ENCODE data around the gene FLOT2. TPM values are rescaled to one million over a fixed set of nuclear protein-coding genes. Genes with fewer than 3 reads are reported as not detected.
"Not testable (repeated sequence)": the region's sequence is repeated elsewhere in the genome, so short reads cannot be mapped to it uniquely, and the experiment has no call there.

The FLOT2 gene, protein sequence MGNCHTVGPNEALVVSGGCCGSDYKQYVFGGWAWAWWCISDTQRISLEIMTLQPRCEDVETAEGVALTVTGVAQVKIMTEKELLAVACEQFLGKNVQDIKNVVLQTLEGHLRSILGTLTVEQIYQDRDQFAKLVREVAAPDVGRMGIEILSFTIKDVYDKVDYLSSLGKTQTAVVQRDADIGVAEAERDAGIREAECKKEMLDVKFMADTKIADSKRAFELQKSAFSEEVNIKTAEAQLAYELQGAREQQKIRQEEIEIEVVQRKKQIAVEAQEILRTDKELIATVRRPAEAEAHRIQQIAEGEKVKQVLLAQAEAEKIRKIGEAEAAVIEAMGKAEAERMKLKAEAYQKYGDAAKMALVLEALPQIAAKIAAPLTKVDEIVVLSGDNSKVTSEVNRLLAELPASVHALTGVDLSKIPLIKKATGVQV
- polyA plus RNA-seq (ENCODE audit: insufficient read length in 4 of 4), result 10 to 100 TPM; 80.8 to 98.4 (median 86.5) TPM

GRCh38 chr17:28896884-28897768 lies at the start of gene FLOT2:
TSS of gene FLOT2 (minus strand) at chr17:28897733. CDS start at chr17:28897574, 159 bp downstream.
- peak in 1 of 4 donors; percentile 32 for DNase-seq (ENCODE audit: low read depth in 4 of 4, low spot score in 3 of 4)

DNA sequence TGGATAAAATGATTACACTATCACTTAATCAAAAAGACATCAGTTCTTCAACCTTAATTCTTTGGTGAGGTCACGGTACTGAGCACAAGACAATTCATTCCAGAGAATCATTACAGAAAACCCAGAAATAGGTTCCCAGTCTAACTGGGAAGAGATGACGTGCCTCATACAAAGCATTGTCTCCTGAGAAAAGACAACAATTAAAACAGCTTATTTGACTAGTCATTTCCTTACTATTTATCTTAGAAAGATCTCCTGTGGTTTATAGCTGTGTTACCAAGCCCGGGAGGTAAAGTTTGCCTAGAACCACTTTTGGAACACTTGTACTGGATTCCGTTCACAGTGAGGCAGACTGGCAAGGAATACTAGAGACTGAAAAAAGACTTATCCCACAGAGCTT lies 48.7 kb upstream of the FLOT2 start:
- no peak for DNase-seq (ENCODE audit: low read depth in 4 of 4, low spot score in 3 of 4)

DNA sequence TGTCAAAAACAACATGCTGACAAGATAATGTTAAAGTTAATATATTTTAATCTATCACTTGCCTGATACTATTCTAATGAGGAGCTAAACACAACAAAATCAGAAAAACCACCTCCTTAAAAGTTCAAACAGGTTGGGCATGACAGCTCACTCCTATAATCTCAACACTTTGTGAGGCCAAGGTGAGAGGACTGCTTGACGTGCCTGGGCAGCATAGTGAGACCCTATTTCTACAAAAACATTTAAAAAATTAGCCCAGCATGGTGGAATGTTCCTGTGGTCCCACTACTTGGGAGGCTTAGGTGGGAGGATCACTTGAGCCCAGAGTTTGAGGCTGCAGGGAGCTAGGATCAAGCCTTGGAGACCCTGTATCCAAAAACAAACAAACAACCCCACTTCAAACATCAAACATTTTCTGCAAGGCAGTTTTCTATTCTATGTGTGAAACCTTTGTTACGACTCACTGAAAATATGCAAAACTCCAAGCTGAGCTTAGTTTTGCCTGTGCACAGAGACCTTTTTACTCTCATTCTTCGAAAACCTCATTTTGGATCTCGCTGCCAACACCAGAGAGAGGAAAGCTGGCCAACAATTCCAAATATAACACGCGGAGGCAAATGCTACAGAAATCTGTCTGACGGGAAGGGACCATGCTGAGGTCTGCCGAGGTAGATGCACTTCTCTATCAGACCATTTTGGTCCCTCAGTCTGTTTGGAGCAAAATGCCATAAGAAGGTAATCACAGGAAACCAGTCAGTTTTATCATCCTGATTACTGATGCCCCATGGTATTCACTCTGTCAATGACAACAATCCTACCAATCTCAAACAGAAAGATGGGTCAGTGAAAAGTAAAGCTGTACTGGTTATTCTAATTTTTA lies 47.6 kb upstream of the FLOT2 start:
- no peak for DNase-seq (ENCODE audit: low read depth in 4 of 4, low spot score in 3 of 4)

DNA sequence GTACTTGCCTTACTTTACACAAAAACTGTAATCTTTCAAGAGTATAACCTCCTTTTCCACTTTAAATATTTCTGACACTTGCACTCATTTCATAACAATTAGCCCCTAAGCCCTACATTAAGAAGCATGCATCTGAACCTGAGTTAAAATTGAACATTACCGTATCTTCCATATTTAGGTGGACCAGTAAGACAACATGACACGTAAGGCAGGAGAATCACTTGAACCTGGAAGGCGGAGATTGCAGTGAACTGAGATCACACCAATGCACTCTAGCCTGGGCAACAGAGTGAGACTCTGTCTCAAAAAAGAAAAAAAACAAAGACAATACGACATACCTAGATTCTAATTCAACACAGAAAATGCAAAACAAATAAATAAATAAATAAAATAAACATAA lies 46.8 kb upstream of the FLOT2 start:
- DNase-seq (ENCODE audit: low read depth in 4 of 4, low spot score in 3 of 4), result no peak

DNA sequence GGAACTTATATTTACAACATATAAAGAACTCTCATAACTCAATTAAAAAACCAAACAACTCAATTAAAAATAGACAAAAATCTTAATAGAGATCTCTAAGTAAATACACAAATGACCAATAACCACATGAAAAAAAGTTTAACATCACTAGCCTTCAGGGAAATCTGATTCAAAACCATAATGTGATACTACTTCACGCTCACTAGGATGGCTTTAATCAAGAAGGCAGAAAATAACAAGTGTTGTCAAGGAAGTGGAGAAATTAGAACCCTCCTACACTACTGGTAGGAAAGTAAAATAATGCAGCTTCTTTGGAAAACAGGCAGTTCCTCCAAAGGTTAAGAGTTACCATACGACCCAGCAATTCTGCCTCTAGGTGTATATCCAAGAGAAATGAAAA lies 45.4 kb upstream of the FLOT2 start:
- no peak for DNase-seq (ENCODE audit: low read depth in 4 of 4, low spot score in 3 of 4)

DNA sequence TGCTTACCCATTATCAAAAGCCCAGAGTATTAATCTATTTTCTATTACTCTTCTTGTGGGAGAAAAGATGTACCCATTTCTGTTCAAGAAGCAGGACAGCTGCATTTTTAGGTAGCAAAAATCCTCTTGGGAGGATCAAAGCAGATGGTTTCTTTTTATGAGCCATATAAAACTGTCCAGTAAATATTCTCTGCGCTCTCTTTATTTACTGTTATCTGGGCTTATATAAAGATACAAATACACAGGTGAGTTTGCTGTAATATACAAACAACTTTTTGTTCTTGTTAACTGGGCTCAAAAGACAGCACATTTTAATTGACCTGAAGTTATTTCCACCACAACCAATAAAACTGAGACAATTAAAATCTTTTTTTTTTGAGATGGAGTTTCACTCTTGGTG lies 43.7 kb upstream of the FLOT2 start:
- DNase-seq (ENCODE audit: low read depth in 4 of 4, low spot score in 3 of 4), result no peak

GRCh38 chr17:28940675-28941074 lies 43.1 kb upstream of the FLOT2 start:
- no peak for DNase-seq (ENCODE audit: low read depth in 4 of 4, low spot score in 3 of 4)

GRCh38 chr17:28940142-28940541 lies 42.6 kb upstream of the FLOT2 start:
- no peak for DNase-seq (ENCODE audit: low read depth in 4 of 4, low spot score in 3 of 4)

DNA sequence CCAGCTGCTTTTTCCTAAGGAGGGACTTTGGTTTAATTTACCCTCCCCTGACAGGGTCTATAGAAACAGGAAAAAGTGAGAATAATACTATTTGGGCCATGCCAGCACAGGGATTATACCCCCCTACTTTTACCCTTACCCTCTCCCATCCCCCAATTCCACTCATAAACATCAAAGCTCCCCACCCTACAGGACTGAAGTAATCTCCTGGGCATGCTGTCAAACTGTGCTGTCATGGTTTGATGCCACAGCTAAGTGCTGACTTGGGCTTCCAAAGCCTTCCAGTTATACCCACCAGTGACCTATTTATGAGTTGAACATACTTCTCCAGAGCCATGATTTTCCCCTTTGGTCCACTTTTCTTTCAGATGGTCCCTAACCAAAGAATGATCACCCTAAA lies 41.0 kb upstream of the FLOT2 start:
- no peak for DNase-seq (ENCODE audit: low read depth in 4 of 4, low spot score in 3 of 4)

- DNase-seq (ENCODE audit: low read depth in 4 of 4, low spot score in 3 of 4), result no peak
Observed at GRCh38 chr17:28937044-28937729, 39.7 kb upstream of the FLOT2 start.

DNA sequence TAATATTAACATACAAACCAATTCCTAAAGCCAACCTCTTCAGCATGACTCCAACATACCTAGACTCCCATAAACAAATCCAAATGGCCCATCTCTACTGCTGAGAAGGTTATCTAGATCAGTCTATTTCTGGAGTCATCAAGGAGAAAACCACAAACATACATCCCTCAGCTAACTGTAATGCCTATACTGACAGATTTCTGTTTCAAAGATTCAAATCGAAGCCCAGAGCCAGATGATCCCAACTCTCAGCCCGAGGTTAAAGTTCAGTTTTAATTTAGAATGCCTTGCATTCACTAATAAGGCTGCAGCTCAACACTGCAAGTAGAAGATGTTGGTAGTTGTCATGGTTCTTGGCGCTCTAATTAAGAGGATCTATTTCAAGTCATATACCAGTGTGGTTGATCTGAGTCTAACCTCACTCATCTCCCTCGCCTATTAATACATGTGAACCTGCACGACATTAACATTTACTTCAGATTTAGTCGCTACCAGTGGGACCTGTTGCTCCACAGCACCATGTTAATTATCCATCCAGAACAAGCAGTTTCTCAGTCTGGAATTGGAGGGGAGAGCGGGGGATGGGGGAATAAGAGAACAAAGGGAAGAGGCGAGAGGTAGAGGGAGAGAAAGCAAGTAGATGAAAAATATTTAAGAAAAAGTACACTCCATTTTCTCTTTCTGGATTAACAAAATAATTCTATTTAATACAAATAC lies 38.4 kb upstream of the FLOT2 start:
- no peak for DNase-seq (ENCODE audit: low read depth in 4 of 4, low spot score in 3 of 4)

- DNase-seq (ENCODE audit: low read depth in 4 of 4, low spot score in 3 of 4), result not testable (repeated sequence)
Observed at GRCh38 chr17:28934508-28934907, 37.0 kb upstream of the FLOT2 start.

- DNase-seq (ENCODE audit: low read depth in 4 of 4, low spot score in 3 of 4), result no peak
Observed at GRCh38 chr17:28929787-28930186, 32.3 kb upstream of the FLOT2 start.

DNA sequence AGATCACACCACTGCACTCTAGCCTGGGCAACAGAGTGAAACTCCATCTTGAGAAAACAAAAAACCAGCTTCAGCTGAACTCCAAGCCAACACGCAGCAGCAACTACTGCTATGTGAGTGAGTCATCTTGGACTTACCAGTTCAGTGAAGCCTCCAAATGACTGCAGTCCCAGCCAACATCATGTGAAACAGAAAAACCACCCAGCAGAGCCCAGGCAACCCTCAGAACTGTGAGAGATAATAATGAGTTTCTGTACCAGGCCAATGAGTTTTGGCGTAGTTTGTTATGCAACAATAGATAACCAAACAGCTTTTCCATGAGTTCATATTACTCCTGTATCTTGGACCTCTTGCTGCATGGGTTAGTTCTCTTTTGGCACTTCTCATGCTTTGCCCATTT lies 30.5 kb upstream of the FLOT2 start:
- no peak for DNase-seq (ENCODE audit: low read depth in 4 of 4, low spot score in 3 of 4)

GRCh38 chr17:28926786-28927185 lies 29.3 kb upstream of the FLOT2 start:
- DNase-seq (ENCODE audit: low read depth in 4 of 4, low spot score in 3 of 4), result no peak

DNA sequence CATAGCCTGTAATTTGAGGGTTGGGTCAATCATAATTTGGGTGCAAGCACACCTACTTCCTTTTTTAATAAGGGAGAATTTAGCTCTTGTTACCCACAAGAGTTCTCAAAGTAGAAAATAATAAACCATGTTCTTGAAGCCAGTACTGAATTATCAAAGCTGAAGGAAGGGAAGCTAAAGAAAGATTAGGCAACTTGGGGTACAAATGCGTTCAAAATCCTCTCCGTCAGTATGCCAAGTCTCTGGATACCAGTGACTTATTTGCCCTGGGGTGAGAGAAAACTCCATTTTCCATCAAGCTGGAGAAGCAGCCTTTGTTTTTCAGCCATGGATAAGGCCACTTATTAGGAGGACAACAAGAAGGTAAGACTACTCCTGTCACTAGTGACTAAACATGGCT lies 28.8 kb upstream of the FLOT2 start:
- DNase-seq (ENCODE audit: low read depth in 4 of 4, low spot score in 3 of 4), result no peak

DNA sequence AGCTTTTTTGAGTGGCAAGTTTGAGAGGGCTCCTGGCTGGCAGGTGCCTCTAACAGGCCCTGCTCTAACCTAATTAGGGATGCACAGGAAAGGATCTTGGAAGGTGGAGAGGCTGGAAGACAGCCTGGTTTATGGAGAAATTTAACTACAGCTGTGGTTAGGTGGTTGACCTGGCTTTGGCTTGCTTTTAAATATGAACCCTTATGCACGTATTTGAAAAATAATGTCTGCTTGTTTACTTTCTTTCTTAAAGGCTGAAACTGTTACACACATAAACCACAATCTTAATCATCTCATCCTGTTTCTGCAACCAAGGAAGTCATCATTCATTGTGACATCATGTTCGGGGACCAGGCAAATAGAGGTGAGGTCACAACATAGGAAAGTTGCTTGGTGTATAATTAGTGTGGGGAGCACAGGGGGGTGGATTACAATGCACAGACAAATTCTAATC lies 28.4 kb upstream of the FLOT2 start:
- DNase-seq (ENCODE audit: low read depth in 4 of 4, low spot score in 3 of 4), result no peak

DNA sequence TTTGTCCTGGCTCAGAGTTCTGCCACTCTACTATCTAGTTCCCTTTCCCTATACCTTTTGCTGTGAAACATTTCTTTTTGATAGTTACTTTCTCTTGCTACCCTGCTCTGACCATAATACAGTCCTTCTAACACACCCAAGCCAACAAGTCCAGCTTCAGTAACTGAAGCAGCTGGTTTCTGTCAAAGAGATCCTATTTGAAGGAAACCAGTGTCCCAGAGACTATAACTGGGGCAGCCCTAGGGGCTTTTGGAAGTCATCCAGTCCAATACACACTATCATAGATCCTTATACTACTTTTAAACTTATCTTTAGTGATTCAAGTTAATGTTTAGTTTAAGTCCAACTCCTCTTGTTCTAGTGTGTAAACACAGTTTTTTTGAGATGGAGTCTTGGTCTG lies 22.7 kb upstream of the FLOT2 start:
- DNase-seq (ENCODE audit: low read depth in 4 of 4, low spot score in 3 of 4), result no peak

GRCh38 chr17:28918295-28918694 lies 20.8 kb upstream of the FLOT2 start:
- no peak for DNase-seq (ENCODE audit: low read depth in 4 of 4, low spot score in 3 of 4)

Measured in right renal pelvis (tissue), 4 donors.